Duodenal mucosa (tissue), 2 donors: ENCODE measurements around the gene VAMP7.

ENCODE experiments used
- H3K27ac ChIP-seq: one replicate; pipeline ENCODE4 v1.7.0; 2013; ENCODE audit warnings: low read depth, low read length
- H3K27me3 ChIP-seq, 2 donors: one replicate each; pipeline ENCODE4 v1.7.0; 2013; ENCODE audit warnings: low read length in 2 of 2, control low read depth in 1 of 2; ENCODE audit not compliant: insufficient read depth in 2 of 2, control insufficient read depth in 1 of 2
- H3K36me3 ChIP-seq, 2 donors: one replicate each; pipeline ENCODE4 v1.7.0; 2013; ENCODE audit warnings: low read length in 2 of 2, control low read depth in 1 of 2; ENCODE audit not compliant: insufficient read depth in 2 of 2, control insufficient read depth in 1 of 2
- H3K4me1 ChIP-seq, 2 donors: one replicate each; pipeline ENCODE4 v1.7.0; 2013; ENCODE audit warnings: low read length in 2 of 2, control low read depth in 1 of 2; ENCODE audit not compliant: insufficient read depth in 2 of 2, control insufficient read depth in 1 of 2
- H3K4me3 ChIP-seq, 2 donors: one replicate each; pipeline ENCODE4 v1.7.0; 2013; ENCODE audit warnings: low read length in 2 of 2, low read depth in 1 of 2
- H3K9ac ChIP-seq, 2 donors: one replicate each; pipeline ENCODE4 v1.7.0; 2013; ENCODE audit warnings: low read length in 2 of 2, low read depth in 1 of 2
- H3K9me3 ChIP-seq, 2 donors: one replicate each; pipeline ENCODE4 v1.7.0; 2013; ENCODE audit warnings: low read length in 2 of 2, control low read depth in 1 of 2; ENCODE audit not compliant: control insufficient read depth in 1 of 2

The VAMP7 gene

GRCh38 chrX:155874571-155875244 lies 6.4 kb upstream of the VAMP7 start:
- H3K27ac ChIP-seq: no peak overlapping the region

GRCh38 chrX:155876704-155877103 lies 4.4 kb upstream of the VAMP7 start:
- no peak overlapping the region for H3K9ac ChIP-seq
- no peaks in the 10 kb centered on the region for H3K36me3 ChIP-seq
- H3K4me1 ChIP-seq: peaks cover 1 to 2% of the 10 kb centered on the region in 2 donors
- H3K9me3 ChIP-seq: peaks cover 0 to 4% of the 10 kb centered on the region in 2 donors
- no peak overlapping the region for H3K4me3 ChIP-seq
- H3K27ac ChIP-seq: no peak overlapping the region
- H3K27me3 ChIP-seq: peaks cover 0 to 3% of the 10 kb centered on the region in 2 donors

More at GRCh38 chrX:155874571-155875244, 6.4 kb upstream of the VAMP7 start:
- no peaks in the 10 kb centered on the region for H3K9me3 ChIP-seq
- H3K4me3 ChIP-seq: no peak overlapping the region
- peaks cover 0 to 3% of the 10 kb centered on the region in 2 donors for H3K27me3 ChIP-seq
- no peaks in the 10 kb centered on the region for H3K36me3 ChIP-seq
- H3K9ac ChIP-seq: no peak overlapping the region
- H3K4me1 ChIP-seq: no peaks in the 10 kb centered on the region

GRCh38 chrX:155877288-155877687 lies 3.9 kb upstream of the VAMP7 start:
- Histone ChIP-seq H3K27me3 (peaks cover 0 to 3% of the 10 kb centered on the region in 2 donors), H3K9me3 (peaks cover 0 to 5% of the 10 kb centered on the region in 2 donors), H3K36me3 (no peaks in the 10 kb centered on the region), H3K4me1 (peaks cover 7% of the 10 kb centered on the region in 2 donors), H3K27ac (no peak overlapping the region), H3K4me3 (no peak overlapping the region), H3K9ac (no peak overlapping the region)

- Histone ChIP-seq H3K9me3 (peaks cover 0 to 5% of the 10 kb centered on the region in 2 donors), H3K4me3 (peak overlapping the region; percentile 77 to 80), H3K27ac (no peak overlapping the region), H3K27me3 (no peaks in the 10 kb centered on the region), H3K9ac (peak overlapping the region; percentile 74 to 79), H3K36me3 (no peaks in the 10 kb centered on the region), H3K4me1 (peaks cover 7 to 8% of the 10 kb centered on the region in 2 donors)
Measured at GRCh38 chrX:155880586-155881157, 473 bp upstream of the VAMP7 start.

- no peak overlapping the region for H3K4me3 ChIP-seq
- H3K36me3 ChIP-seq: peaks cover 0 to 7% of the 10 kb centered on the region in 2 donors
- H3K4me1 ChIP-seq: peaks cover 7 to 8% of the 10 kb centered on the region in 2 donors
- no peak overlapping the region for H3K27ac ChIP-seq
- H3K9ac ChIP-seq: no peak overlapping the region
- no peaks in the 10 kb centered on the region for H3K27me3 ChIP-seq
- H3K9me3 ChIP-seq: peaks cover 0 to 3% of the 10 kb centered on the region in 2 donors
Measured at GRCh38 chrX:155886409-155886808, 5.3 kb downstream of the VAMP7 start.

GRCh38 chrX:155888139-155888538 lies 7.0 kb downstream of the VAMP7 start:
- Histone ChIP-seq H3K27ac (no peak overlapping the region), H3K4me1 (no peaks in the 10 kb centered on the region), H3K4me3 (no peak overlapping the region), H3K36me3 (peaks cover 4 to 7% of the 10 kb centered on the region in 2 donors), H3K9me3 (no peaks in the 10 kb centered on the region), H3K27me3 (no peaks in the 10 kb centered on the region), H3K9ac (no peak overlapping the region)

GRCh38 chrX:155889328-155889727 lies 8.2 kb downstream of the VAMP7 start:
- no peaks in the 10 kb centered on the region for H3K27me3 ChIP-seq
- H3K36me3 ChIP-seq: peaks cover 4 to 7% of the 10 kb centered on the region in 2 donors
- H3K4me1 ChIP-seq: no peaks in the 10 kb centered on the region
- H3K9me3 ChIP-seq: no peaks in the 10 kb centered on the region
- H3K27ac ChIP-seq: no peak overlapping the region
- H3K4me3 ChIP-seq: no peak overlapping the region
- H3K9ac ChIP-seq: no peak overlapping the region

- Histone ChIP-seq H3K4me3 (no peak overlapping the region), H3K4me1 (no peaks in the 10 kb centered on the region), H3K9ac (no peak overlapping the region), H3K27me3 (no peaks in the 10 kb centered on the region), H3K9me3 (no peaks in the 10 kb centered on the region), H3K27ac (no peak overlapping the region), H3K36me3 (peaks cover 4 to 21% of the 10 kb centered on the region in 2 donors)
Measured at GRCh38 chrX:155891446-155892210, 10.5 kb downstream of the VAMP7 start.

- Histone ChIP-seq H3K27me3 (no peaks in the 10 kb centered on the region), H3K9ac (no peak overlapping the region), H3K9me3 (no peaks in the 10 kb centered on the region), H3K4me1 (no peaks in the 10 kb centered on the region), H3K27ac (no peak overlapping the region), H3K36me3 (peaks cover 4 to 25% of the 10 kb centered on the region in 2 donors), H3K4me3 (no peak overlapping the region)
Measured at GRCh38 chrX:155893521-155893920, 12.4 kb downstream of the VAMP7 start.

- no peaks in the 10 kb centered on the region for H3K4me1 ChIP-seq
- no peaks in the 10 kb centered on the region for H3K9me3 ChIP-seq
- no peak overlapping the region for H3K4me3 ChIP-seq
- H3K36me3 ChIP-seq: peaks cover 11 to 26% of the 10 kb centered on the region in 2 donors
- H3K27ac ChIP-seq: no peak overlapping the region
- no peaks in the 10 kb centered on the region for H3K27me3 ChIP-seq
- no peak overlapping the region for H3K9ac ChIP-seq
Measured at GRCh38 chrX:155896512-155896911, 15.4 kb downstream of the VAMP7 start.
